HepG2 (cell line): ENCODE measurements around the gene MICAL1. TPM values are rescaled to one million over a fixed set of nuclear protein-coding genes. Genes with fewer than 3 reads are reported as not detected.

Experiments used
- BRD4 ChIP-seq: sonication (generic); formaldehyde crosslinking; IDR thresholded peaks from 2 replicates; pipeline ENCODE4 v1.4.0; 2020; ENCODE audit warnings: missing genetic modification reagents
- GABPB1 ChIP-seq: IDR thresholded peaks from 2 replicates; pipeline ENCODE4 v1.6.1; 2016; ENCODE audit warnings: mild to moderate bottlenecking, missing genetic modification reagents, moderate library complexity, missing compliant biosample characterization
- GTF2F1 ChIP-seq: fragments of 150-350 bp; IDR thresholded peaks from 2 replicates; pipeline ENCODE4 v1.6.1; 2014; ENCODE audit warnings: low read length
- HCFC1 ChIP-seq: fragments of 150-350 bp; IDR thresholded peaks from 2 replicates; pipeline ENCODE4 v1.6.1; 2014; ENCODE audit warnings: low read depth, low read length
- HMG20B ChIP-seq: conservative IDR thresholded peaks from 2 replicates; pipeline ENCODE4 v1.6.1; 2016; ENCODE audit warnings: missing genetic modification reagents, missing compliant biosample characterization
- KAT7 ChIP-seq: IDR thresholded peaks from 2 replicates; pipeline ENCODE4 v1.6.1; 2018; ENCODE audit warnings: borderline replicate concordance, missing compliant biosample characterization
- KAT8 ChIP-seq: IDR thresholded peaks from 2 replicates; pipeline ENCODE4 v1.6.1; 2016; ENCODE audit warnings: missing genetic modification reagents, missing compliant biosample characterization
- MYNN ChIP-seq: sonication (generic); formaldehyde crosslinking; IDR thresholded peaks from 2 replicates; pipeline ENCODE4 v1.4.0; 2020; ENCODE audit warnings: mild to moderate bottlenecking, low read depth, missing genetic modification reagents
- NBN ChIP-seq: fragments of 450-650 bp; conservative IDR thresholded peaks from 2 replicates; pipeline ENCODE4 v1.6.1; 2017
- PHF20 ChIP-seq: sonication (generic); formaldehyde crosslinking; IDR thresholded peaks from 2 replicates; pipeline ENCODE4 v1.5.0; 2020; ENCODE audit warnings: mild to moderate bottlenecking, missing genetic modification reagents
- RARA ChIP-seq: IDR thresholded peaks from 2 replicates; pipeline ENCODE4 v1.6.1; 2016; ENCODE audit warnings: missing genetic modification reagents, missing compliant biosample characterization
- RBM22 ChIP-seq: fragments of 200-400 bp; formaldehyde crosslinking; optimal IDR thresholded peaks from 2 replicates; pipeline ENCODE3; 2017; ENCODE audit warnings: mild to moderate bottlenecking, low read length, moderate library complexity
- REPIN1 ChIP-seq: sonication (generic); formaldehyde crosslinking; IDR thresholded peaks from 2 replicates; pipeline ENCODE4 v1.8.0; 2022; ENCODE audit warnings: missing genetic modification reagents, low read depth, mild to moderate bottlenecking, borderline replicate concordance
- SRF ChIP-seq: IDR thresholded peaks from 2 replicates; pipeline ENCODE4 v1.6.1; 2011; ENCODE audit warnings: mild to moderate bottlenecking, low read depth, low read length, moderate library complexity
- TRIM22 ChIP-seq: fragments of 450-650 bp; IDR thresholded peaks from 2 replicates; pipeline ENCODE4 v1.6.1; 2017
- XRCC5 ChIP-seq: fragments of 200-400 bp; formaldehyde crosslinking; optimal IDR thresholded peaks from 2 replicates; pipeline ENCODE3; 2017; ENCODE audit warnings: mild to moderate bottlenecking, low read length
- ZBTB14 ChIP-seq: sonication (generic); formaldehyde crosslinking; IDR thresholded peaks from 2 replicates; pipeline ENCODE4 v1.4.0; 2020; ENCODE audit warnings: missing genetic modification reagents
- ZNF280D ChIP-seq: sonication (generic); formaldehyde crosslinking; IDR thresholded peaks from 2 replicates; pipeline ENCODE4 v1.5.1; 2020; ENCODE audit warnings: mild to moderate bottlenecking, missing genetic modification reagents
- ZNF557 ChIP-seq: sonication (generic); formaldehyde crosslinking; IDR thresholded peaks from 2 replicates; pipeline ENCODE4 v1.4.0; 2020; ENCODE audit warnings: missing genetic modification reagents
- ZNF674 ChIP-seq: sonication (generic); formaldehyde crosslinking; IDR thresholded peaks from 2 replicates; pipeline ENCODE4 v1.5.0; 2020; ENCODE audit warnings: low read depth, mild to moderate bottlenecking, missing genetic modification reagents
- ZNF740 ChIP-seq: sonication (generic); formaldehyde crosslinking; IDR thresholded peaks from 2 replicates; pipeline ENCODE4 v1.4.0; 2020; ENCODE audit warnings: missing genetic modification reagents
- ZNF839 ChIP-seq: sonication (generic); formaldehyde crosslinking; IDR thresholded peaks from 2 replicates; pipeline ENCODE4 v1.4.0; 2020; ENCODE audit warnings: missing genetic modification reagents, mild to moderate bottlenecking, borderline replicate concordance
- ZSCAN21 ChIP-seq: sonication (generic); formaldehyde crosslinking; IDR thresholded peaks from 2 replicates; pipeline ENCODE4 v1.8.0; 2022; ENCODE audit warnings: mild to moderate bottlenecking, missing genetic modification reagents, moderate library complexity, borderline replicate concordance
- ZSCAN30 ChIP-seq: sonication (generic); formaldehyde crosslinking; IDR thresholded peaks from 2 replicates; pipeline ENCODE4 v1.5.0; 2020; ENCODE audit warnings: mild to moderate bottlenecking, missing genetic modification reagents
- polyA plus RNA-seq, 8 experiments: library from polyadenylated mRNA; depleted of rRNA in 3 of 8; stranded (reverse) in 7 of 8; unstranded in 1 of 8; fragments of >200 nt; fragmentation: Illumina TruSeq in 4 of 8; extraction: Trizol in 4 of 8; gene quantifications; 2 replicates each; pipeline versions ENCODE4 v1.2.1 to v1.2.3, GENCODE V29; 2011 to 2016; ENCODE audit warnings: low read depth in 4 of 8, missing spikeins in 1 of 8, mixed read lengths in 1 of 8; ENCODE audit not compliant: insufficient read depth in 1 of 8
- total RNA-seq, 5 experiments: library from RNA; depleted of rRNA; stranded (reverse); fragments of >200 nt; fragmentation: Illumina TruSeq; extraction: Trizol; gene quantifications; 2 replicates each; pipeline ENCODE4 v1.2.3, GENCODE V29; 2016; ENCODE audit warnings: low read depth in 1 of 5

MICAL1 gene
- total and polyA plus RNA-seq, 2 of the 13 experiments (the other 11 are each of a cell fraction or from before 2014, with no cell fraction given), result 6.9 to 39.0 TPM

GRCh38 chr6:109482905-109483734, 27.5 kb upstream of the MICAL1 start, which contains the start of gene ZBTB24 (continued):
- no peak for TF ChIP-seq ZNF280D (CRISPR knock-in tag)
- TF ChIP-seq XRCC5, result no peak
- no peak for TF ChIP-seq NBN
- peak; percentile 76 for TF ChIP-seq GABPB1 (CRISPR knock-in tag)
- no peak for TF ChIP-seq HMG20B (CRISPR knock-in tag)
- TF ChIP-seq REPIN1 (CRISPR knock-in tag), result no peak
- TF ChIP-seq ZNF557 (CRISPR knock-in tag), result no peak
- TF ChIP-seq RBM22, result no peak
- TF ChIP-seq KAT7 (CRISPR knock-in tag), result 0 out of 2 replicates have a peak, but pooled peaks have one; percentile 34
- no peak for TF ChIP-seq ZNF674 (CRISPR knock-in tag)
- no peak for TF ChIP-seq GTF2F1
- no peak for TF ChIP-seq SRF
- TF ChIP-seq ZBTB14 (CRISPR knock-in tag), result peak; percentile 52; the same call in 1 of the 2 replicates
- TF ChIP-seq MYNN (CRISPR knock-in tag), result no peak
- TF ChIP-seq ZSCAN21 (CRISPR knock-in tag), result peak; percentile 62; the same call in 1 of the 2 replicates
- TF ChIP-seq PHF20 (CRISPR knock-in tag), result peak; percentile 59; the same call in 1 of the 2 replicates
- TF ChIP-seq HCFC1, result peak; percentile 25; the same call in 1 of the 2 replicates
- no peak for TF ChIP-seq ZNF740
- no peak for TF ChIP-seq ZNF839
- TF ChIP-seq ZSCAN30 (CRISPR knock-in tag), result no peak
- TF ChIP-seq BRD4 (CRISPR knock-in tag), result no peak
- 0 out of 2 replicates have a peak, but pooled peaks have one; percentile 19 for TF ChIP-seq RARA (CRISPR knock-in tag)
- no peak for TF ChIP-seq TRIM22
- peak; percentile 36; the same call in 1 of the 2 replicates for TF ChIP-seq KAT8 (CRISPR knock-in tag)
